ENCODE data around the gene ACSS1.

ACSS1 gene

DNA sequence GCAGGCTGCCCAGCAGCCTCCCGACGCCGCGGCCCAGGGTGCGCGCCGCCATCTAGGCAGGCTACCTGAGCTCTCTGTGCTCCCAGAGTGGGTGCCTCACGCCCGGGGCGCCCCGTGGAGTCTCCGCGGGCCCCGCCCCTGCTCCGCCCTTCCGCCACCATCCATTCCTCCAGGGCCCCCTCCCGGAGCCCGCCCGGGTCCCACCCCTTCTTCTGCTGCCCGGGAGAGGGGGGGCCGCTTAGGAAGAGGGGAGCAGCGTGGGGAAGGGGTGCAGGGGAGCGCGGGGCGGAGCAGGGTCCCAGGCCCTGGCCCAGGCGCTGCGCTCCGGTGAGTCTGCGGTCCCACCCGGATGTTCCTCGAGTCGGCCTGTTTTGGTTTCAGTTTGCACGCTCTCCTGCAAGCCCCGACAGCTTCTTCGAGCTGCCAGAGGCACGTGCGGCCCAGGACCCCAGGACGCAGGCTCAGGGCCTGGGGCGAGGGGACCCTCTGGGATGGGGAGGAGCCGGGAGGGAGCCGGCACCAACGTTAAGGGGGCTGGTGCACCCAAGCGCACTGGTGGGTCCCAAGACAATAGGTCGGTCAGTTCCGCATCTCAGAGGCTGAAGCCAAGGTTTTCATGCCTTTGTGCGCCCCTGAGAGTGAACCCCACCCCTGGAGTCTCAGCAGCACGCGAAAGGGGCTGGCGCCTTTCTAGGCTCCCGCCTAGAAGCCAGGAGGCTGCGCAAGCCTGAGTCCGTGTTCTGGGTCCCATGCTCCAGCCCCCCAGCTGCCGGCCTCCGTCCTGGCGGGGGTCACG lies at the start of gene ACSS1:
Gene ACSS1, minus strand, starts transcription at position 89 of the 796 bp plus-strand sequence. Its CDS starts 37 bp downstream, at position 52.
- no peak for DNase-seq (ENCODE audit: low spot score)

DNA sequence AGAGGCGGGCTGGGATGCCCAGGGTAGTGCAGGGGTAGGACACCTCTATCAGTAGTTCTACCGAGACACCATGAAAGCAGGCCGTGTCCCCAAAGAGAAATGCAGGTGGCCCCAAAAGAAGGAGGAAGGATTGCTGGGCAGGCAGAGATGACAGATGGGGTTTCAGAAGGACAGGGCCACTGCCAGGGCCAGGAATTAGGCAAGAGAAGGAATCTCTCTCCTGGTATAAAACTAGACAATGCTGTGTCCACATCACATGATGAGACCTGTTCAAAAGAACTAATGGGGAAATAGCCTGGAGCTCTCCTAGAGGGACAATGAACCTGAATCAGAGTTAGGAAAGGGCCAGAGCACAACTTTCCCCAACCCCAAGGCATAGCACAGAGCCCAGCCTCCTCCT lies 45.6 kb upstream of the ACSS1 start:
- no peak for DNase-seq (ENCODE audit: low spot score)

DNA sequence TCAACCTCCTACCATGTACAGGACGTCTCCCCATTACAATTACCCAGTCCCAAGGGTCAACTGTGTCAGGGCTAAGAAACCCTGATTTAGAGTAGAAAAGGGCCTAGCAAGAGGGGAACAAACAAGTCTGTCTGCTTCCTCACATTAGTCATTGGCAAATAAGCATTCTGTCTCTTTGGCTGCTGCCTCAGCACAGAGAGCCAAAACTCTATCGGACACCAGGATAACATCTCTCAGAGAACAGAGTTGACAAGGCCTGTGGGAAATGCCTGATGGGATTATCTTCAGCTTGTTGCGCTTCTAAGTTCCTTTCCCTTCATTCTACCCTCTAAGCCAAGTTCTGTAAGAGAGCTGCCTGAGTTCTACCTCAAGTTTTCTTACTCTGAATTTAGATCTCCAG lies 43.0 kb upstream of the ACSS1 start:
- no peak for DNase-seq (ENCODE audit: low spot score)

DNA sequence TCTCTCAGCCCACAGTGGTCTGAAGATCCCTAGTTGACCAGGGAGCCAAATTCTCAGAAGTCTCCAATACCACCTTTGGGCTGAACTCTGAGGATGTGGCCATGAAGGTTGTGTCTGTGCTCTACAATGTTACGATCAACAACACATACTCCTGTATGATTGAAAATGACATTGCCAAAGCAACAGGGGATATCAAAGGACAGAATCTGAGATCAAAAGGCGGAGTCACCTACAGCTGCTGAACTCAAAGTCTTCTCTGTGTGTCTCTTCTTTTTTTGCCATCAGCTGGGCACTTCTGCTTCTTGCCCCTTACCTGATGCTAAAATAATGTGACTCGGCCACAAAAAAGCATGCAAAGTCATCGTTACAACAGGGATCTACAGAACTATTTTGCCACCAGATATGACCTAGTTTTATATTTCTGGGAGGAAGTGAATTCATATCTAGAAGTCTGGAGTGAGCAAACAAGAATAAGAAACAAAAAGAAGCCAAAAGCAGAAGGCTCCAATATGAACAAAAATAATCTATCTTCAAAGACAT lies 41.7 kb upstream of the ACSS1 start:
- no peak for DNase-seq (ENCODE audit: low spot score)

DNA sequence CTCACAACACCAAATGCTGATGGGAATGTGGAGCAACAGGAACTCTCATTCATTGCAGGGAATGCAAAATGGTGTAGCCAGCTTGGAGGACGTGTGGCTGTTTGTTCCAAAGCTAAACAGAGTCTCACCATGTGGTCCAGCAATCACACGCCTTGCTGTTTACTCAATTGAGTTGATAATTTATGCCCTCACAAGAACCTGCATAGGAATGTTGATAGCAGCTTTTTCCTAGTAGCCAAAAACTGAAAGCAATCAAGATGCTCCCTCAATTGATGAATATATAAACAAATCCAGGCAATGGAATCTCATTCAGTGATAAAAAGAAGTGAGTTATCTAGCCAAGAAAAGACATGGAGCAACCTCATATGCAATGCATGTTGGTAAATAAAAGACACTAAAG lies 39.6 kb upstream of the ACSS1 start:
- no peak for DNase-seq (ENCODE audit: low spot score)

DNA sequence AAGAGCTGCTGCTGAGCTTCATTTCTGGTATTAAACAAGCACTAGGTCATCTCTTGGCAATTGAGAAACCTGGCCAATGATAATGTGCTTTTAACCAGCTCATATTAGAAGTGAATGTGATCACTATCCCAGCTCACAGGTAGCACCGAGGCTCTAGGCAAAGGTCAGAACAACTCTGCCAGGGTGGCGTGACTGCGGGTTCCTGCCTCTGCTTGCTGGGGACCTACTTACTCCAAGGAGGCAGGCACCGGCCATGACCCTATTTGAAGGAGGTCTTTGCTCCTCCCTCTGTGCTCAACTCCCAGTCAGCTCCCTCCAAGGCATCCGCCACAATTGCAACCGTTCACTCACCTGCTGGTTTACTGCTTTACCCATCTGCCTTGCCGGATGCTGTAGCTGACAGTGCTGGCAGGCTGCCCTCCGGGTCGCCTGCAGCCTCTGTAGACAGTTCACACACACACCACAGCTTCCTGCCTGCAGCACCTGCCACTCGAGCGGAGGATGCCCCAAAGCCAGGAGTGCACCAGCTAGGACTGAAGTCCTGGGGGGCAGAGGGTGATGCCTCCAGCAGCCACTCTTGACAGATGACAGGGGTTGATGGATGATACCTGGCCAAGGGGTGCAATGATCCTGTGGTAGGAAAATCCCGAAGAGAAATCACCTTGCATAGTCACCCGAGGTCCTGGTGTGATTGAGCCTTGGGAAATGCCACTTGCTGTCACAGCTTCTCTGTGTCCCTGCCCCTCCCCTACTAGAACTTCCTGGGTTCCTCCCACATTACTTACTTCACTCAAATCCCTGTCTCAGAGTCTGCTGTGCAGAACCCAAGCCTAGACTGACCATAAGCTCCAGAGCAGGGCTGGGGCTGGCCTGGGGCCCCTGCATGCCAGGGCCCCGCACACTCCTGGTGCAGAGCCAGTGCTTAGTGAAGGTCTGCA lies 32.8 kb upstream of the ACSS1 start:
- DNase-seq (ENCODE audit: low spot score), result no peak

DNA sequence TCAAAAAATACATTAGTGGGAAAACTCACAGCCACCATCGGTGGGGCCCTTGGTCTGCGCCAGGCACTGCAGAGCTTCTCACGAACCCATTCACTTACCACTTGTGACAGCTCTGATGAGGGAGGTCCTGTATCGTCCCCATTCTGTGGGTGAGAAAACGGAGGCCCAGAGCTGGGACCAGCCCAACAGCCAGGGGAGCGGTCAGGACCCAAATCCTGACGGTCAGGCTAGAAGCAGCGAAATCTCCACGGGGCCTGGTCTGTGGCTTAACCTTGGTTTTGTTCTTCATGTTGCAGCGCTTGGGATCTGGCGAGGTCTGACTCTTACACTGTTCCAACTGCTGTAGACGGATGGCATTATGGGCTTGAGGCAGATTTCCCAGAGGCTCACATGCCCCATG lies 31.7 kb upstream of the ACSS1 start:
- DNase-seq (ENCODE audit: low spot score), result no peak

DNA sequence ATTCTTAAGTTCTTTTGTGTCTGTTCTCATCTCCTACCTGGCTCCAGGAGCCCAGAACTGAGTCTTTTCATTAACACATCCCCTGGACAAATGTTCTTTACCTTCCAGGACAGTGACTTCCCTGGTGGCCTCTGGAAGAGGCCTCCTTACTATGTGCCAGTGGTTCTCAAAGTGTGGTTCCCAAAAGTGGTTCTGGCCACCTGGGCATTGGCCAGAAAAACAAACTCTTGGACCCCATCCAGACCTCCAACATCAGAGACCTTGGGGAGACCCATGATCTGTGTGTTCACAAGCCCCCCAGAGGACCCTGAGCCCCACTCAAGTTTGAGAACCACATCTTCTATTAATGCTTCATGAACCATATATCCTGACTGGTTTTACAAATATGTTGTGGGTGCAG lies 31.2 kb upstream of the ACSS1 start:
- DNase-seq (ENCODE audit: low spot score), result no peak

DNA sequence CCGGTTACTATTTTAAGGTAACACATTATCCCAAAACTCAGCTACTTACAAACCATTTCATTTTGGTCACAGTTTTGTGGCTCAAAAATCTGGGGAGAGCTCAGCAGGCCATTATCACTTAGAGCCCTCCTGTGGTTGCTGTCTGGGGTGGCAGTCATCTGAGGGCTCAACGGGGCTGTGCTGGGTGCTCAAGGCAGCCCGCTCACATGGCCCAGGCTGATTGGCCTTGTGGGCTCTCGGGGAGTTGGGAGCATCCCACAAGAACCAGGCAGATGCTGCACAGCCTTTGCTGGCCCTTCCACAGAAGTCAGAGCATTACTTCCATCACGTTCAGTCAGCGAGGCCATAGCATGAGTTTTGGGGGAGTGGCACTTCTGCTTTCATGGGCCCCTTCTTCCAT lies 30.3 kb upstream of the ACSS1 start:
- no peak for DNase-seq (ENCODE audit: low spot score)

DNA sequence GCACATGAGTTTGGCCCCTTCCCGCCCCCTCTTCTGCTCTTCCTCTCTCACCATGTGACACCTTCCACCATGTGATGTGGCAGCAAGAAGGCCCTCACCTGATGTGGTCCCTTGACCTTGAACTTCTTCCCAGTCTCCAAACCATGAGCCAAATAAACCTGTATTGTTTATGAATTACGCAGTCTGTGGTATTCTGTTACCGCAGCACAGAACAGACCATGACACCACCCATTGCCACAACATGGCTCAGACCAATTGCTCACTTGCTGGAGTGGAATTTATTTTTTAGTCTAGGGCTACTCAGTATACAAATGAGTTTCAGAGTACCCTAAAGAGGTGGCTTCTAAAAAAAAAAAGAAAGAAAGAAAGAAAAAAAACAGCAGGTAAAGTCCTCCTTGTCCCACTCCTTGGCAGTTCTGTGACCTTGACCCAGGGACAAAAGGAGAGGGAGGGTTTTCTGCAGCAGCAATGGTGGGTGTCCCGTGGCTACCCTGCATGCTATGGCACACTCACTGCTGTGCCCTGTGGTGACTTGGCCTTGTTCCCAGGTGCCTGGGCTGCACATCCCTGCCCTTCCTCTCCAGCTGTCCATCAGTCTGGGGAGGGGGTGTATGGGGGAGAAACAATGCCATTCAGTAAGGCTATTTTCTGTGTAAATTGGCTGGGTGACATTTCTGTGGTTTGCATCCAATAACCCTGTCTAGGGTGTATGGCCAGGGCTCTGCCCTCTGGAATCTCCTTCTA lies 29.4 kb upstream of the ACSS1 start:
- DNase-seq (ENCODE audit: low spot score), result no peak

DNA sequence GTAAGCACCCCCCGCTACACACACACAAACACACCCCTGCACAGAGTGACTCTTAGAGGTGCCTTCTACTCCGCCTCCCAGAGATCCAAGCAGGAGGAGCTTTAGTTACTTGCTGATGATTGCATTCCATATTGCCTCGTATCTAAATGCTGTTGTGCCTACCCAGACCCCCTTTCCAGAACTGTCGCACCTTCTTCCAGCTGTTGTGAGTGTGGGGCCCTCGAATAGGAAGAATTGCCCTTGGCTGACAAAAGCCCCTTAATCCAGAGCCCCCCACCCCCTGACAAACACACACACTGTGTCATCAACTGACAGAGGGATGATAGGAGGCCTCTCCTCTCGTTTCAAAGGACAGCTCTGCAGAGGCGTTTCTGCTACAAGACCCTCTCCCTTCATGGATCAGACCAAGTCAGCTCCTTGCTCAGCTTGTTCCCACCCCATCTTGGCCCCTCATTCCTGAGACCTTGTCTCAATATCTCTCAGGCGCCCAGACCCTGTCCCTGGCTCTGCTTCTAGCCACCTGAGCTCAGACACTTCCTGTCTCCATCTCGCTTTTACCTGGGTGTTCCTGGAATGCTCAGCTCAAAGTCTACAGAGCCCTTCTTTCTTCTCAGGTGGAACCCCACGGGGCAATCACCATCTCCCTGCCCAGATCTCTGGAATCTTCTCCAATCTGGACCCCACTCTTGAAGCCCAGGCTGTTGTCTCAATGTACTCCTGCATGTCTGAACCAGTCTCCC lies 28.0 kb upstream of the ACSS1 start:
- no peak for DNase-seq (ENCODE audit: low spot score)

DNA sequence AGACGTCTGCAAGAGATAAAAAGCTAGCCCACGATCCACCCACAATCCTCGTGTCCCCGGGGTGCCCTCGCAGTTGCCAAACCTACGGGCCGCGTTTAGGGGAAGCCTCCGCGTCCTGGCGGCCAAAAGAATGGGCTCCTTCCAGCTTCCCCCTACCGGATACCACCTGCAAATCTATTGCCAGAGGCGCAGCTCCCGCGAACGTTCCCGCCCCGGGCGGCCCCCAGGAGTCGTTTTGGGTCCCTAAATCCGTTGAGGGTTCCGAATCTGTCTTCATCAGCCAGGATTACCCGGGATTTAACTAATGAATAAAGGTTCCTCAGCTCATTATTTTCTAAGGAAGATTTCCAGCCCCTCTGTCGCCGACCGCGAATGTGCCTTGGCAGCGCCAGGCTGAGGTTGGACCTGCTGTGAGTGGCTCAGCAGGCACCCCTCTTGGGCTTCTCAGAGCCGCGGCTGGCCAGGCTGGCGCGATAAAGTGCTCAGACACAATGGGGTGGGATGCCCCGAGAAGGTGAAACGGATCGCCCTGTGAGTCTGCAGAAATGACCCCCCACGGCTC lies 26.8 kb upstream of the ACSS1 start:
- no peak for DNase-seq (ENCODE audit: low spot score)

DNA sequence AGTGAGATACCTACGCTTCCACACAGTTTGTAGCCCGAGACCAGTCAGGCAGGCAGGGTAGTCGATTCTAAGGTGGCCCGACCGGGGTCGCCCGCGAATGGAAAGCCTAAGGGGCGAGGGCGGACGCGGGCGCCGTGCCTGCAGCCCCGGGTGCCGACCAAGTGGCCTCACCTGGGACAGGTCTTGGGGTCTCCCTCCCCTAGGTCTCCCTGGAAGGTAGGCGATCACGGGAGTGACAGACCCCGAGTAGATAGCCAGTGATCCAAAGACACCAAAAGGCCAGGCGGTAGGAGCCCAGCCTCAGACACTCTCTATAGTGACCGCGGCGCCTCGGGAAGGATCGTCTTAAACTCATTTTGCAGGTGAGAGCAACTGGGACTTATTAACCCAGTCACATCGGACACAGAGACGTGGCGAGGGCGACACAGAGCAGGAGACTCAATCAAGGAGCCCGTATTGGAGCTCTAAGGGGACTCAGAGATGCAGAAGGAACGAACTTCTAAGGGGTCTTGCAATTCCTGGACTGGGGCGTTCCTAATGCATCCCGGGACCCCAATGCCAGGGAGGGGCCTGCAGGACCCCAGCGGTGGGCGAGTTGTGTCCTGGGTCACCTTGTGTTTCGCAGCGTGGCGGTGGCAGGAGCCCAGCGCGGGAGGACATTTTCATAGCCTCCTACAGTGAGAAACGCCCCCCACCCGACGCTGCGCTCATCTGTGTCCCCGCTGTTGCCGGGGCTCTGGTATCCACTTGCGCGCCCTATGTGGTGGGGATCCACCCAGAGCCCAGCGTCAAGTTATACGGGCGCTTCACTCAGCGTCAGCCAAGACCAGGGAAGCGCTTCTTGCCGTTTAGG lies 26.1 kb upstream of the ACSS1 start:
- DNase-seq (ENCODE audit: low spot score), result no peak

DNA sequence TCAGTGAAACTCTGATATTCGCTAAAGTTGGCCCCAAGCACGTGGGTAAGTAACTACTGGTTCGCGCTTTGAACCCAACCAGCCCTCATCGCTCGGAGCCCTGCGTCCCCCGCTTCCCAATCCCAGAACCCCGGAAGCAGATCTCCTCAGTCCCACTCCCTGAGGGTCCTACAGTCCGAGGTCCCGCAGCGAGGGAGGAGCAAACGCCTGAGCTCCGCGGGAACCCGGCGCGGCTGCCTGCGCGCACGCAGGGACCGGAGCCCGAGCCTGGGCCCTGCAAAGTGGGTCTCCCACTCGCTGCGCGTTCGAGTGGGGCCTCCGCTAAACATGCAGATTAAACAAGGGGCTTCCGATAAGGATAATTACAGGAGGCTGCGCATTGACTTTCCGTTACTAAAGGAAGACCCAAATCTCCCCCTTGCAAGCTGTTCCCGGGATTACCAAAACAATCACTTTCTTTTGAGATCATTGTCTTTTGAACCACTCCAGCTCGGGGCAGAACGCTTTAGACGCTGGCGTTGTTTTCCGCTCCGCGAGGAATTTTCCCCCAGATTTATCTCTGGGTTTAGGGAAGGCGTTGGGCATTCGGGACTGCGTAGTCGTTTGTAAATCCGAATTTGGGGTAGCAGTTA lies 25.3 kb upstream of the ACSS1 start:
- DNase-seq (ENCODE audit: low spot score), result no peak

DNA sequence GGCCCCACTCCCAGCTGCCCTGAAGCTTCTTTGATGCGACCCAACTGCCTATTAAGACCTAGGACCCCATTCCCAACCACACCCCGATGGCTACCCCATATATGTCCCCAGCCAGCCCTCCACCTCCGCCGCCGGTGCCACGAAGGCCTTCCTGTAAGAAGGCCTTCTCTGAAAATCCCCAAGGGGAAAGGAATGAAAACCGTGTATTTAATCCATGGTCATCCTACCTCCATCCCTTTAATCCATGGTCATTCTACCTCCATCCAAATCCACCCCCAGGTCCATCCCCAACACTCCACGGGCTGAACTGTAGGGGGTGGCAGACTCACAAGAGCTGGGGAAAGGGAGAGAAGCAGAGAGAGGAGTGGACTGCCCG lies 24.5 kb upstream of the ACSS1 start:
- DNase-seq (ENCODE audit: low spot score), result no peak

DNA sequence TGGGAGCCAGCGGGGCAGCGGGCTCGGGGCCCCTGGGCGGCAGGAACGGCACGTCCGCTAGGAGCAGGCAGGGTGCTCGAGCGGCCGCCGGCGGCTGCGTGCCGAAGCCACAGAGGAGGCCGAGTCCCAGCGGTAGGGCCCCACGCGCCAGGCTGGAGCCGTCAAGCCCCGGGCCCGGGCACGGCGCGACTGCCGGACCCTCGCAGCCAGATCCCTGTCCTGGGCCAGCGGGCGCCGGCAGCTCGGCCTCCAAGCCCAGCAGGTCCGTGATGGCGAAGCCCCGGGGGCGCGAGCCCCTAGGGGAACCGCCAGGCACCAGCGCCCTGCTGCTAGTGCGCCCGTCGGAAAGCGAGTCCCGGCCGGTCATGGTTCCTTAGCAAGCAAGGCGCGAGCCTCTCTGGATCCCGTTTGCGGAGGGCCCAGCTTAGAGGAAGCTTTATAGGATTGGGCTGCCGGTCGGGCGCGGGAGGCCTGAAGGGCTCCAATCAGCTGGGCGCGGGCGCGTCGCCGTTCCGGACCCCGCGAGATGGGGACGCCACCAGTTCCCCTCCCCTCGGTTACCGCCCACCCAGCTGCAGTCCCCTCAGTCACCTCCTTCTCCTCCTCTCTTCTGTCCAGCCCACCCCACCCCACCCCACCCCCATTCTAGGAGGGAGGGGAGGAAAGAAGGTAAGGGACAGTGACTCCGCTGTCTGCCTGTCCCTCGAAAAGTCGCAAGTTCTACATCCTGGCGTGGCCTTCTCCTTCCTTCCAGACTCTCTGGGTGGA lies 24.0 kb upstream of the ACSS1 start, which contains the start of gene VSX1:
Gene VSX1, minus strand, starts transcription at position 412 of the 768 bp plus-strand sequence. Its CDS starts 45 bp downstream, at position 367.
- DNase-seq (ENCODE audit: low spot score), result no peak

DNA sequence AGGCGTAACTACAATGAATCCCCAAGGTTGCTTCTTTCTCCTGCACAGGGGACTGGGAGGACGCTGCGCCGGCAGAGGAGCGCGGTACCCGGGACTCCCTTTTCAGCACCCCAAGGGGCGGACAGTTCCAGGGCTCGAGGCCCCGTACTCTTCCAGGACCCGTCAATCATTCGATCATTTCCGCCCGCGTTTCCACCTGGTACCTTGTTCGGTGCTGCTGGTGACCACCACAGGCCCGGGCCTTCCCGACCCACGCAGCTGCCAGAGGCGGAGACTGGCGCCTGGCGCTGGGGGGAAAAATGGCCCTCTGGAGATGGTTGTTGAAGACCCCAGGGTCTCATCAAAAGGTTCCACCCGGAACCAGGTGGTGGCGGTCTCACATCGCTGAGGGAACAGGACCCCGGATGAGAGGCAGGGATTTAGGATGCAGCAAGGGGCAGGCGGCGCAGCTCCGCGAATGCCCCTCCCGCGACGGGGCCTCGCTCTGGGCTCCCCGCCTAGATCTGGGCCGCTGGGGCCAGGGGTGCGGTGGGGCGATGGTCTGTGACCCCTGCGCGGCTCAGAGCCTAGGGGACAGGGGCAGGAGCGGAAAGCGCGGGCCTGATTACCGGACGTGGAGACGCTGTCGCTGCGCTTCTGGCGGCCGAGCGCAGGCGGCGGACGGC lies 23.3 kb upstream of the ACSS1 start:
- no peak for DNase-seq (ENCODE audit: low spot score)

DNA sequence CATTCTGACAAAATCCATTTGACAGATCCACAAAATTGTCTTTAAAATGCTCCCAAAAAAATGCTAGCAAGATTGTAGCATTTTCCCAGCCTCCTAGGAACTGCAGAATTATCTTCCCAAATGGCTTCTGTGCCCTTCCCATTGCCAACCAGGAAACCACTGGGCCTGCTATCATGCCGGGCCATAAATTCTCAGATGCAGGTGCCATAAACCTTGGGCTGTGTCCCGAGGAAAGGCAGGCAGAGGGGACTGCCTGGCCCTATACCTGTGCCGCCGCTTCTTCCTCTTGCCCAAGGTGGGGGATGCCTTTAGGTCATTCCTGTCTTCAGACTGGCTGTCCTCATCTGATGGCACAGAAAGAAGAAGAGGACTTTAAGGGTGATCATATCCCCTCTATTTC lies 21.2 kb upstream of the ACSS1 start:
- DNase-seq (ENCODE audit: low spot score), result no peak

Measured in globus pallidus (tissue), 1 donor.